GM18502 (cell line): ENCODE data around the gene MAPK8IP2.

Experiments used
- ATAC-seq: cut with Tn5 transposase; IDR thresholded peaks from one replicate; pipeline ENCODE4 v1.9.1; 2021; ENCODE audit warnings: mild to moderate bottlenecking; ENCODE audit not compliant: unreplicated experiment, poor library complexity

MAPK8IP2 gene

DNA sequence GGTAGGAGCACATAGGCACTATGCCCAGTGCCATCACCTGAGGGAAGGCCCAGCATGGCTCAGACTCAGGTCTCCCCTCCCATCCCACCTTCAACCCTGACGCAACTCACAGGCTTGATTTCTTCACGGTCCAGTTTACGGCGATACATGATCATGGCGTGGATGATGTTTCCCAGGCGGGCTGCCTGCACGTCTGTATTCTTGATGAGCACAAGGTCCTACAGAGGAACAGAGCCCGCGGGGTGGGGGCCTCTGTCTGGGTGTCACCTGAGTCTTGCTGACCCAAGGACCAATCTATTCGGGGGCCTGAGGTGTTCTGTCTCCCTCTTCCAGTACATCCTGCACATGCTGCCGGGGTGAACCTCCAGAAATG, 26.2 kb upstream of the MAPK8IP2 start:
- ATAC-seq: no peak

DNA sequence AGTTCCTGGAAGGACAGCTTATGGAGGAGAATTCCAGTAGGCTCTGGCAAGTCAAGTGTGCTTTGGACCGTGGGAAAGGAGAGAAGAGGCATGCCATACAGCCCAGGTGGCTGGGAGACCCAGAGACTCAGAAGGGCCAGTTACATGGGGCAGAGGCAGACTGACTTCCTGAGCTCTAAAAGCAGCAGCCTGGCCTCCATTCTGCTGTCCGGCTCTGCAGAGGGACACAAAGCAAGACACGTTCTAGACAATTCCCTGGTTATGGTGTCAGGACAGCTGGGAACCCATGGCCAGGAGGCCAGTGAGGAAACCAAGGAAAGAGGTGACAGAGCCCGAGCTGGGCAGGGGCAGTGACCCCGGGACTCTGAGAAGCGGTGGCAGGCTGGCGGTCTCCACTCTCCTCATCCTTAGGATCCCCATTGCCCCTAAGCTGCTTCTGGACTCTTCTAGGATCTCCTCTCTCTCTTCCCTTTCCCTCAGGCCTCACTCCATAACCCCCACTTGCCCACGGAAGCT, 25.1 kb upstream of the MAPK8IP2 start:
- ATAC-seq: no peak

DNA sequence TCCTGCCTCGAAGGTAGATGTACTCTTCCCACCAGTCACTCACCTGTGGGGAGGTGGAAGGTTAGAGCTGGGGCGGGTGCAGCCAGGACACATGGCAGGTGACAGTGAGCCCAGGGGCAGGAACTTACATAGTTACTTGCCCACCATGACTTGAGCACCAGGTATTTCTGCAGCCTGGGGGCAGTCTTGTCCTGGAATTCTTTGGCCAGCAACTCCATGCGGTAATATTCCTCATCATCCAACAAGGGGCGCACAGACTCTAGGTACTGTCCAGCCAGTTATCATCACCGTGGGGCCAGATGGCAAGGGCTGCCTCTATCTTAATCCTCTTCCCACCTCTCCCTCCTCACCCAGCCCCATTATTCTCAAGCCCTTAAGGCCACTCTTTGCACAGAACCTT, 24.5 kb upstream of the MAPK8IP2 start:
- ATAC-seq: no peak

DNA sequence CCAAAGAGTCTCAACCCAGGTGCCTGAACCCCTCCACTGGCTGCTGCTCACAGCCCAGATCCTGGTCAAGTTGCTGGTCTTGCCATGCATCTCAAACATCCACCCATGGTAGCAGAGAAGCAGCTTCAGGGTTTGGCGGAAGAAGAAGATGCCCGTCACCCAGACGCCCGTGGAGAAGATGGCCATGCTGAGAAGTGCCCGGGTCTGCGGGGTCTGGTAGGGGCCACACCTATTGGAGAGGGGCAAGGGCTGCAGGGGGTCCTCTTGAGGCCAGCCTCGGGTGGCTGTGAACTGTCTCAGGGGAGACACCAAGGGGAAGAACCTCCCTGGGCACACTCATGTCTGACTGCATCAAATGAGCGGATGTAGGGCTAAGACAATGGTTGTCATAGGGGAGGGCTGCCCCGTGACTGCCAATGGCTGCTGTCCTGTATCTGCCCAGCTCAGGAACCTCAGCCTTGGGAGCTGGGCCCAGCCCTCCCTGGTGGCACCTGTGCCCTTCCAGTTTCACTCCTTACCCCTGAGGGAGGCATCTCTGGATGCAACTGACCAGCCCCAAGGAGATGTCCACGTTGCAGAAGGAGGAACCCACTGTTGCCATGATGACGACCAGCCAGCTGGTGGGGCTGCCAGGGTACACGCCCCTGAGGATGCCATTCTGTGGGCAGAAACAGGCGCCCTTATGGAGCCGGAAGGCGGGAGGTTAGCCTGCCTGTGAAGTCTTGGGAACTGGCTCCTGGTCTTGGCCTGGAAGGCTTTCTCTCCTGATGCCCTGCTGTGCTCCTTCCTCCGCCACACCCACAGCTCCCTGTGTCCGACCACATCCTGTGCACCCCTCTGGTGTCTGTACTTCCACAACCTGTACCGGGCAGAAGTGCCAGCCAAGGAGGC, 23.5 kb upstream of the MAPK8IP2 start:
- ATAC-seq: no peak

DNA sequence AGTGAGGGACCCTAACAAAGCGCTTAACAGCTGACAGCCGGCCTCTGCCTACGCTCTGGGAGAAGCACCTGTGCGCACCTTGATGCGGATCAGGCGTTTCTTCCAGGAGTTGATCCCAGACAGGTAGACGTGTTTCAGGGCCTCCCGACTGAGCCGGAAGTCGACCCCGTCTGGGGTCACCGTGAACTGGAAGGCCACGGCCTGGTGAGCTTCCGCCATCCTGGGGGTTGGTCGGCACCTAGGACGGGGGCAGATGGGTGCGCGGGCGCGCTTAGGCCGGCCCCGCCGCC, 23.0 kb upstream of the MAPK8IP2 start:
- no peak for ATAC-seq

DNA sequence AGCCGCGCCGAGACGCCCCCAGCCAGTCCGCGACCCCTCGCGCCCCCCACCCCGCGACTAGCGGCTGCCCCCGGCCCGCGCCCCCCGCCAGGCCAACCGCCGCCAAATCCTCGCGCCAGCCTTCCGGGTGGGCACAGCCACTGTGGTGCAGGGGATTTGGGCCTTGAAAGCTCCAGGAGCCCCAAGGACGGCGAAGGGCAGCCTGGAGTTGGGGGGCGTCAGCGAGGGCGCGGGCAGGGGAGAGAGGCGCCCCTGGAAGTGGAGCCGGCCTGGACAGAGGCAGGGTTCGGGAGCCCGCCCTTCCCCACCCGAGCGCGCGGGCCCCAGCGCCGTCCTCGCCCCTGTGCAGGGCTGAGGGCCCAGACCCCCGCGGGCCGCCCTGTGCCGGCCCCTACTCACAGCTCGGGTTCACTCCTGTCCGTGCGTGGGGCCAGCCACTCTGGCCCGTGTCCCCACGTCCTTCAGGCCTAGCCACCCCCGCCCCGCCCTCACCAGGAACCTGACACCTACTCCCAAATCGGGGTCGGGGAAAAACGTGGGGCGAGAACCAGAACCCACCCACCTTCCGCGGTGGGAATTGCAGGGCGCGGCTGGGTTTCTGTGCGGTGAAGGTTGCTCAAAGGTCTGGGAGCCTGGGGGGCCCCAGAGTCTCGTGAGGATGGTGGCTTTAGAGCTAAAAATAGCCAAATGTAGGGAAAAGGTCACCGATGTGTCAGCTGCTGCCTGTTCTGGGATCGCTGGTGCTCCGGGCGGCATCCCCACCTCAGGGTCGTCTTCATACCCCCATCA, 22.4 kb upstream of the MAPK8IP2 start, which contains the start of gene CPT1B:
CPT1B (minus strand) TSS at position 441 of the 789 bp plus-strand sequence. CDS start 512 bp downstream, outside the sequence.
- ATAC-seq: no peak

DNA sequence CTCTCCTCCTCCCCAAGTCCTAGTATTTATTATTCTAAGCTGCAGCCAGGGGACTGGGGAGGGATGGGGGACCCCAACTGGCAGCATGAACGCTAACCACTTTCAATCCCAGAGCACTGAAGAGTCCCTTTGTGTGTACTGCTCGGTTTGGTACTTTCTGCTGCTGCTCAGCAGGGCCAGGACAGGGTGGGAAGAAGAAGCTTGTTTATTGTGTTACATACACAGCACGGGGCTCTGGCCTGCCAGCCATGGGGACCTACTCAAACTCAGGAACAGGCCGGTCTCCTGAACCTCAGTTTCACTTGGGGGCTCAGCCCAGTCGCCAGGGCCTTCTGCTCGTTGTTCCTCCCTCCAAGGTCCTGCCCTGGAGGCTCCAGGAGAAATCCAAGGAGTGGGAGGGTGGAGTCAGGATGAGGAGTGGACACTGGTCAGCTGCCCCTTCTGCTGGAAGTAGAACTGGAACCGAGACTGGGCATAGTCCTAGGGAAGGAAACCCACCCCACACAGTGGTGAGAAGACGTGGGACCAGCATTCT, 21.8 kb upstream of the MAPK8IP2 start:
- no peak for ATAC-seq

DNA sequence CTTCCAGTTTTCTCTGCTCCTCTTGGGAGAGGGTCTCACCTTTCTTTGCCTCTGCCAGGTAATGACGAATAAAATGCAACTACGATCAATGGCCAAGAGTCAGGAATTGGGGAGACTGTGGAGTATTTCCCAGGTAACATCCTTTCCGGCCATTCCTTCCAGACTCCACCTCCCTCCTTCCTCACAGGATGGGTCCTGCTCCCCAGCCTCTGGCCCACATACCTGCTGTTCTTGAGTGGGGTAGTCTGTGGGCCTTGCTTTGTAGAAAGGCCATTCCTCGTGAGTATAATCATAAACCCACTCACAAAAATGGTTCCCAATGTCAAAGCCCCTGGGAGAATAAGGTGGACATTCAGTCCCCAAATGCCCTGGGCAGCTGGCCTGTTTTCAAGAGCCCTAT, 20.8 kb upstream of the MAPK8IP2 start:
- no peak for ATAC-seq

DNA sequence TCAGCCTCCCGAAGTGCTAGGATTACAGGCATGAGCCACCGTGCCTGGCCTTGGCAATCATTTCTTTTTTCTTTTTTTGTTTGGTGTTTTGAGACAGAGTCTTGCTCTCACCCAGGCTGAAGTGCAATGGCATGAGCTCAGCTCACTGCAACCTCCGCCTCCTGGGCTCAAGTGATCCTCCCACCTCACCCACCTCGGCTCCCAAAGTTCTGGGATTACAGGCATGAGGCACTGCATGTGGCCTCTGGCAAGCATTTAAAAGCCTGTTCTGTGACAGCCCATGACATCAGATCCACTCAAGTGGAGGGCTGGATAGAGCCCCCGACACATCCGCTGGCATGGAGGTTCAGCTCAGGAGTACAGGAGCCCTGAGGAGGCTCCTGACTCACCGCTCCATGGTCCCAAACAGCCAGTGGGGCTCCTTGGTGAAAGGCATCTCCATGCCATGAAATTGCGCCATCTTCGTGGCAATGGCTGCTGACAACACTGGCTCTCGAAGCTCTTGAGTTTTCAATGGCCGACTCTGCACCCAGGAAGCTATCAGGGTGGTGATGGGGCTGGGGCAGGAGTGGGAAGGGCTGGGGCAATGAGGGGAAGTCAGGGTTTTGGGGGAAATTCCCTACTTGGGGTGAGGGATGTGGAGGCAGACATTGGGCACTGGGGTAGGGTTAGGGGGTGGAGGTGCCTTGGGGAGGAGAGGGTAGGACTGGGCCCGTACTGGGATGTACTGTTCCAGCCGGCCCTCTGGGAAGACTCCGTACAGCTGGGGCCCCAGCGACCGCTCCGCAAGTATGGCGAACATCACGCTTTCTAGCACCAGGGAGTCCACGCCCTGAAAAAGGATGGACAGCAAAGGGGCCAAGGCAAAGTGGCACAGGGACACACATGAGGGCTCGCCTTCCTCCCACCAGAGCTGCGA, 19.3 kb upstream of the MAPK8IP2 start:
- no peak for ATAC-seq

DNA sequence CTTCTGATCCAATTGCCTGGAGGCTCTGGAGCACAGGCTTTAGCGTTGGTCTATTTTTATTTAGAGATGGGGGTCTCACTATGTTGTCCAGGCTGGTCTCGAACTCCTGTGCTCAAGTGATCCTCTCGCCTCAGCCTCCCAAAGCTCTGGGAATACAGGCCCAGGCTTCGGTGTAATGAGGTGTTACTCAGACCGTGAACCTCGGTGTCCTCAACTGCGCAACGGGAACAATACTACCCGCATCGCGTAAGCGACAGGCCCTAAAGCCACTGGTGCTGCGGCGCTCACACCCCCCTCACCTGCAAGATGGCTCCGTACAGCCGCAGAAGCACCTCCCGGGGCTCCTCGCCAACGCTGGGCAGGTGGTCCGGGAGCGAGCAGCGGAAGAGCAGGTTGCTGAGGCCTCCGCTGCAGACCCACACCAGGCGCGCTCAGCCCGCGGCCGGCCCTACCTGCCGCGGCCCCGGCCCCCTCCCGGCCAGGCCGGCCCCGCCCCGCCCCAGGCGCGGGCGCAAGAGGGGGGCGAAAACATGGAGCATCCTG, 18.6 kb upstream of the MAPK8IP2 start:
- ATAC-seq: no peak

DNA sequence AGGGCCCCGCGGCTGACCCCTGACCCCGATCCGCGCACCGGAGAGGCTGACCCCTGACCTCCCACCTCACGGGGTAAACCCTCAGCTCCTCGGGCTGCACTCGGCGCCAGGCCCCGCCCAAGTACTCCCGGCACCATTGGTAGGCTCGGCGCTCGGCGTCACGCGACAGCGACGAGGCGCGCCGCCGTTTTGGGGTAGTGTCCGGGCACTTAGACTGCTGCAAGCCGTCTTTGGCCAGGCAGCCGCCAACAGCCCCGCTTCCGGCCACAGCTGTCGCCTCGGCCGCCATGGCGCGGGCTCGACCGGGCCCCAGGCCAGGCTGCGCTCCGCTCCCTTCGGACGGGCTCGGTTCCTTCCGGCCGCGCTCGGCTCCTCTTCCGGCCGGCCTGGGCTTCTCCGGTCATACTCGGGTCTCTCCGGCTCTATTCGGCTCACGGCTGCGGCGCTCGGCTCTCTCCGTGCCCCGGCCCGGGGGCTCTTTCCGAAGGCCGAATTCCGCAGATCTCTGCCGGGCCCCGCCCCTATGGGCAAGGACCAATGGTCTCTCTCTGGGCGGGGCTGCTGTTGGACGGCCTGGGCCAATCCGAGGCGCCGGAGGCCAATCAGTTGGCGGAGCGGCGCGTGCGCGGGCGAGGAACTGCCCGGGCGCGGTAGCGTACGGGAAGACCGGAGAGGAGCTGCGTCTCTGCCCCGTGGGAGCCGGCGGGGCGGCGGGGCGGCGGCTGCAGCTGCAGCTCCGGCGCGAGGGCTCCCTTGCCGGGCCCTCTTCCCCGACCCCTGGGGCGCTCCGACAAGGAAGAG, 17.9 kb upstream of the MAPK8IP2 start, which contains the start of gene CHKB:
CHKB (minus strand) TSS at position 357 of the 801 bp plus-strand sequence; CDS start at position 289, 68 bp downstream.
- ATAC-seq: peak; percentile 89

DNA sequence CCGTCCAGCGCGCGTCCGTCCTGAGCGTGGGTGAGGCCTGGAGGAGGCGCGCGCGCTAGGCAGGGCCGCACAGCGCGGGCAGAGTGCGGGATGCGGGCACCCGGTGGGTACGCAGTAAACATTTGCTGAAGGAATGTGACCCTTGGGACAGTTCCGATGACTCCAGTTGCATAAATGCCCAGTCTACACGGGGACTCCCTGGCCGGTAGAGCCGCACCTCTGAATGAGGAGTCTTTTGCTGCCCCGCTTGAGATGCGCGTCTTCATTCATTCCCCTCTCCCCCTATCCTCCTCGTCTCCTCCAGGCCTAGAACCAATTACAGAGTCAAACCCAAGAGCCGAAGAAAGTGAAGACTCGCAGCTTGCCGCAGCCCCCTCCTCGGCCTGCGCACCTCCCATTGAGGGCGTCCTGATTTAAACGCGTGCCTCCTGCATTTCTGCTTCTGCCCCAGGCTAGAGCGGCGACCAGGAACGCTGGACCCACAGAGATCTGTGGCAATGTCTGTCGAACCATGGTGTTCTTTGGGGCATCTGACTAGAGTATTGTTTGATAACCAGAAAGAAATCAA, 17.2 kb upstream of the MAPK8IP2 start:
- peak; percentile 31 for ATAC-seq

DNA sequence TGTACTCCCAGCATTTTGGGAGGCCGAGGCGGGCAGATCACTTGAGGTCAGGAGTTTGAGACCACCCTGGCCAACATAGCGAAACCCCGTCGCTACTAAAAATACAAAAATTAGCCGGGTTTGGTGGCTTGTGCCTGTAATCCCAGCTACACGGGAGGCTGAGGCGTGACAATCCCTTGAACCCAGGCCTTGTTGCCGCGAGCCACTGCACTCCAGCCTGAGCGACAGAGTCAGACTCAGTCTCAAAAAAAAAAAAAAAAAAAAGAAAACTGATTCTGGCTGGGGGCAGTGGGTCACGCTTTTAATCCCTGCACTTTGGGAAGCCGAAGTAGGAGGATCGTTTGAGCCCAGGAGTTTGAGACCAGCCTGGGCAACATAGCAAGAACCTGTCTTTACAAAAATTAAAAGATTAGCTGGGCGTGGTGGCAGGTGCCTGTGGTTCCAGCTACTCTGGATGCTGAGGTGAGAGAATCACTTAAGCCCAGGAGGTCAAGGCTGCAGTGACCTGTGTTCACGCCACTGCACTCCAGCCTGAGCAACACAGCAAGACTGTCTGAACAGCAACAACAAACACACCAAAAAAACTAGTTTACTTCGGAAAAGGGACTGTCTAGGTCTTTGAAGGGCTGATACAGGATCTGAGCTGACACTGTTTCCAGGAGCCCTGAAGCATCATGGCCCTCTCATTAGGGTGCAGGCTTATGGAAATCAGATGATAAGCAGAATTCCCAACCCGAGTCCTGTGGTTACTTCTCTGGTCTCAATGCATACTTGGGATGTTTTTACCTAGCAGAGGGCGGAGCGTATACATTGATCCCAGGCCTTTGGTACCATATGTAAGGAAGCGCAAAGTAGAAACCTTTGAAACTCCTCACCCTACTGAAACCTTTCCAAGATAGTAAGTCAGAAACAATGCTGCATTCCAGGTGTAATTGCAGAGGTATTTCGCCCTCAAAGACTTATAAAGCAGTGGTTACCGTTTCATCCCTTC, 16.2 kb upstream of the MAPK8IP2 start:
- ATAC-seq: no peak

DNA sequence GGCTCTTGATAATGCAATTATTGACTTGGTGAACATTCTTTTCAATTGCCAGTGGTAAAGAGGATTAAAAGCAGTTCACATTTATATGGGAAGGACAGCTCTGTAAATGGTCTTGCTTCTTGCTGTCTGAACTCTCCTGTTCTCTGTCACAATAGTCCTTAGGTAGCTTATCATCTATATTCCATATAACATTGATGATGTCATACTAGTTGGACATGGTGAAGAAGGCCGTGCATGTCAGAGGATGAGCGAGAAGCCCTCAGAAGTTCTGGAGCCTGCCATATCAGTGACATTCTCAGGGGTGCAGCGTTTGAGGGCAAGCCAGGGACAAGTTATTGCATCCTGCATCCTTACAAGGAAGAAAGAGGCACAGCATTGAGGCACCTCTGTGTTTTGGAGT, 15.4 kb upstream of the MAPK8IP2 start:
- no peak for ATAC-seq

DNA sequence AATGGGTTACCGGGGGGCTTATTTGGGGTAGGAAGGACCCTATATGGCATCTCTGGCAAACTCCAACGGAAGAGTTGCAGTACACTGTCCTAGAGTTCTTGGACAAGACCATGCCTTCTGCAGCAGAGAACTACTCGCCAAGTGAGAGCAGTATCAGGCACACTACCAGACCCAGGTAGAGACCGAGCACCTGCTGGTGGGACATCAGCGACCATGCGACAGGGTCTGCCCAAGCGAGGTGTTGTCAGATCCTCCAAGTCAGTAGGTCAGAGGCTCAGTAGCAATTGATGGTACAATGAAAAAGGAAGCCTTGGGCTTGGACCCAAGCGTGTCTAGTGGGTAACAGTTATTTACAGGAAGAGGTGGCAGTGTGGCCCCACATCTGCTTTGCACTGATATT, 14.8 kb upstream of the MAPK8IP2 start:
- ATAC-seq: no peak

DNA sequence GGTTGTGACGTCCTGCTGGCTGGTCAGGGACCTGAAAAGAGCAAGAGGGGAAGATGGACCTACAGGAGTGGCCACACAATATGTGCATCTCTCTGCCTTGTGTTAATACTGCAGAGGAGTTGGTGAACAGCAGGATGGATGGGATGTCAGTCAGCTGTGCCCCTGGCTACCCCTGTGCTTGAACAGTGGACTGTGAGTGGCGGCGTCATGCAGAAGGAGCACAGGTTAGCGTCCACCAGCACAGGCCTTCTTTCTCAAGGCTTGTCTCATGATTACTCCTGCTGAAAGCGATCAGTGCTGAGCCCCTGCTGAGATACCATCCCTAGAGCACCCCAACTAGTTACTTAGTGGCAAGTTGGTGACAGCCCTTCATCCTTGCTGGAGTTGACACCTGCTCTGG, 14.2 kb upstream of the MAPK8IP2 start:
- no peak for ATAC-seq

DNA sequence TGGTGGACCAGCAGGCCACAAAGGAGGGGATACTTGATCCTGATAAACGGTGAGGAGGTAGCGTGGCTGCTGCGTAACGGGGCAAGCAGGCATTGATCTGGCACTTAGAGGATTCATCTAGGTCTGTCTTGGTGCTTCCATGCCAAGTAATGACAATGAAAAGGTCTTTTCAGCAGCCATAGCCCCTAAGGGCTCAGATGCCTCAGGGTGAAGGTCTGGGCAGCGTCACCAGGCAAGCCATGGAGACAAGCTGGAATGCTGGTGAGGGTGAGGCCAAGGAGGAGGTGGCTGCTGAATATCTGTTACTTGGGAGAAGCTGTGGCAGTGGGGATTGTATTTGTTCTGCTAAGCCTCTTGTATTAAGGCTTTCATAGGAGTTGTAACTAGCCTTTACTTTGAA, 13.2 kb upstream of the MAPK8IP2 start:
- no peak for ATAC-seq
